GM03348 (cell line): Measurements from ENCODE around the gene ERFL.

Experiments
- DNase-seq: peaks from one replicate; pipeline ENCODE4 v3.0.0; 2012; ENCODE audit warnings: low spot score

ERFL gene

DNA sequence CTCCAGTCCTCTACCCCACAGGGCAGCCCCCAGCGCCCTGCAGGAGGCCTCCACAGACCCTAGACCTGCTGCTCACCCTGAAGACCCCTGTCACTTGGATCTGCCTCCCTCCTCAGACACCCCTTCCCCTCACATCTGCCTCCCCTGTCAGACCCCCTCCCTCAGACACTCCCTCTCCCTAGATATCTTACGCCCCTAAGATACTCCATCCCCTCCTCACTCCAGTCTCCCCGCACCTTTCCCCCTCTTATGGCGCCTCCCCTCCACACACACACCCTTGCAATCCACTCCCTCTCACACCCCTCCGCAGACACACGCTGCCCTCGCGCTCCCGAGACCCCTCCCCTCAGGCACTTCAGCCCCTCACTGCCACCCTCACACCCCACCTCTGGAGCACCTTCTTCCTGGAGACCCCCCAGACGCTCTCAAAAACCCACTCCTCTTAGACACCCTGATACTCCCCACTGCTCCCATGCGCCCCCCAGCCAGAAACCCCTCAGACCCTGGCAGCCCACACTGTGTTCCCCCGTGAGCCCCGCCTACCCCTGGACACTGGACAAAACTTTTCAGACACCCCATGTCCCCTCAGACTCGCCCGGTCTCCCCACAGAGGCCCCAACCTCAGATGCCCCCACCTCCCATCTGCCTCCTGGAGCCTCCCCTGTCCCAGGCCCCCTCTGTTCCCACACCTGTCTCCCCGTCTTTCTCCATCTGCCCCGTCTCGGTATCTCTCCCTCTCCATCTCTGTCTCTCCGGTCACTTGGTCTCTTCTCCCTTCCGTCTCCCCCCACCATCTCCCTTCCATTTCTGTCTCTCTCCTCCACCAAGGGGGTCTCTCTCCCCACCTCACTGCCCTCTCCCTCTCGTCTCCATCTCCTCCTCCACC is 14.5 kb downstream of the ERFL start:
- DNase-seq = no peak

- DNase-seq = no peak
Observed at GRCh38 chr19:41912899-41913537, 15.2 kb downstream of the ERFL start.

- no peak for DNase-seq
Observed at GRCh38 chr19:41911889-41912731, 16.1 kb downstream of the ERFL start.

DNA sequence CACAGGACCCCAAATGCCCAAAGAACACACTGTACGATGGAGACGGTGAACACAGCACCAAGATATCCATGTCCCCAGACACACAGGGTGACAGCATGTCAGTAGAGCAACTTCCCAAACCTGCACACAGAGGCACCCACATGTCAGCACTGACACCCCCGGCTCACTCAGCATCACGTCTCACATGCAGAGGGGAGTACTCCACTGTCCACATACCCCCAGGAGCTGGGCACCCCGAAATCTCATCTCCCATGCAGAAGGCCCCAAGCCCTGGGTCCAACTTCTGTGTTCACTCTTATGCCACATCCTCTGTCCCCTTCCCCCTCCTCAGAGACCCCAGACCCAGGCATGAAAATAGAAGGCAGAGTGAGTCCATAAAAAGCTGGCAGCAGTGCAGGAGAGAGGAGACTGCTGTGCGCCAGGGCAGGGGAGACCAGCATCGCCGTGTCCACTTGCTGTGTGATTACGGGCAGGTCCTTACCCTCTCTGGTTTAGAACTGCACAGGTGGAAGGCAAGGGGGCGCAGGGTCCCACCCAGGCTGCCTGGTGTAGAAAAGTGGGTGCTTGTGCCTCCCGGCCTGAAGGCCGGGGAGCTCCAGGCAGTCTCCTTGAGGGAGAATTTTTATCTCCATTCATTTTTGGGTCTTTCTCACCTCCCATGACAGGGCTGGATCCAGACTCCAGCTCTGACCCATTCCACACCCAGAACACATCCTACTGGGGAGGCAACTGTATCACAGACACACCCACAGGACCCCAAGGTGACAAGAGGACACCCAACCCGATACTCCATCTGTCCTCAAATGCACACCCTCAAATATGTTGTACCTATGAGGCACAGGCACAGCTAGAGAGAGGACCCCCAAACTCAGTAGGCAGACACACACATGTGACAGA is 17.0 kb downstream of the ERFL start:
- DNase-seq = no peak

DNA sequence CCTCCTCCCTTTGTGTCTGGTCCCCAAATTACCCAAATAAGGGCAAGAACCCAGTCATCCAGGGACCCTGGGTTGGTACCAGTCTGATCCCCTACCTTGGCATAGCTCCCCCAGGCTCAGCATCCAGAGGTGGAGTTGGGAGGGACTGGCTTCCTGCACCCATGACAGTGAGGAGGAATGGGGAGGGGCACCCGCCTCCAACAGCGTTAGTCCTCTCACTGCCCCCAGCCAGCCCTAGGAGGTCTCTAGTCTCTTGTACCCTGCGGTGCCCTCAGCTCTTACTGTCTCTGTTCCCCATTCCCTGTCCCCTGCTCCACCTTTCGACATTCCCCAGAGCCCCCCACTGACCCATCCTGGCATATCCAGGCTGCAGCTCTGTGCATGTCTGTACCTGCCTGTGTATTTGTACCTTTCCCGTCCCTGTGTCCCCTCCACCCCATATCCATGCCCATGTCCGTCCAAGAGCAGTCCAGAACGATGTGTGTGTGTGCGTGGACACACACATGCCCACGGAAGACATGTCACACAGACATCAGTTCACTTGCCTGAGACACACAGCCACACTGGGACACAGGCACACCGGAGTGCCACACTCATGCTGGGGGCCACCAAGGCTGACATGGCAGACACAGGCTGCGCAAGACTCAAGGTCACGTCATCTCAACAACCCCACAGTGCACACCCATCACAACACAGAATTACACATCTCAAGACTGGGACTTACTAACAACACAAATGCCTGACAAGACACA is 17.8 kb downstream of the ERFL start:
- DNase-seq = no peak

DNA sequence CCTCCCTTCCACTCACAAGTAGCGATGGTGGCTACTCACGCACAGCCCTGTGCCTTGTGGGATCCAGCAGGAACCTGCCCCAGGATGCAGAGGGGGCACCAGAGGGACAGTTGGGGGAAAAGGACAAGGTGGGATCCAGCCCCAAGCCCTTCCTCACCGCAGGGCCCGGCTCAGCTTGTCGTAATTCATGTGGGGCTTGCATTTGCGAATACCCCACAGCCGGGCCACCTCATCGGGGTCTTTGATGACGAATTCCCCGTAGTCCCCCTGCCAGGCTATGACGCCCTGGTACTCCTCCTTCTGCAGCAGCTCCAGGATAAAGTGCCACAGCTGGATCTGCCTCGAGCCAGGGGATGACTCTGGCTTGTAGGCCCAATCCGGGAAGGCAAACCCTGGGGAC is 18.5 kb downstream of the ERFL start:
- no peak for DNase-seq

DNA sequence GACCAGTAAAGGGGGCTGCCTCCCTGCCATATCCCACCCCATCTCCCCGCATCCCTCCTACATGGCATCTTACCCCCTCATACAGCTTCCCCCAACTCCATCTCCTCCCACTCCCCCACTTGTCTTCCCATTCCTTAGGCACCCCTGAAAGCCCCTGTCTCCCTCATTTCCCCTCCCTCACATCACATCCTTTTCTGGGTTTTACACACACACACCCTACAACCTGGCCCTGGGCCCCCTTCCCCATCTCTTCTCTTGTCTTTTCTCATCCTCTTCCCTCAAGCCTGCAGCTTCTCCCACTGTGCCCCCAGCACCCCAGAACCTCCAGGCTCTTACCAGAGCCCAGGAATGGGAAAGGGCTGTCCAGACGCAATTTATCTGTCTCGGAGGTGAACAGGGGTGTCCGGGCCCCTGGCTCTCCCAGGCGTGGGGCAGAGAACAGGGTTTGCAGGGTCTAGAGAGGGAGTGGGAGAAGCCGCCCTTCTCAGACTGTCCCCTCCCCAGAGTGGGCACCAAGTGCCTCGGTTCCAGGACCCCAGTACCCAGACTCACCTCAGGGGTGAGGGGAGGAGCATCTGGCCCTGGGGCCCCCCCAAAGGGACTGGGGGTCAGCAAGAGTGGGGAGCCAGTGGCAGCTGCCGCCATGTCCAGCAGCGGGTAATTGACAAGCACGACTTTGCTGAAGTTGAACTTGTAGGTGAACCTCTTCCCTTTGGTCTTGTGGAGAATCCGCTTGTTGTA is 19.4 kb downstream of the ERFL start:
- DNase-seq = no peak

GRCh38 chr19:41907994-41908615 is 20.1 kb downstream of the ERFL start:
- DNase-seq = no peak

DNA sequence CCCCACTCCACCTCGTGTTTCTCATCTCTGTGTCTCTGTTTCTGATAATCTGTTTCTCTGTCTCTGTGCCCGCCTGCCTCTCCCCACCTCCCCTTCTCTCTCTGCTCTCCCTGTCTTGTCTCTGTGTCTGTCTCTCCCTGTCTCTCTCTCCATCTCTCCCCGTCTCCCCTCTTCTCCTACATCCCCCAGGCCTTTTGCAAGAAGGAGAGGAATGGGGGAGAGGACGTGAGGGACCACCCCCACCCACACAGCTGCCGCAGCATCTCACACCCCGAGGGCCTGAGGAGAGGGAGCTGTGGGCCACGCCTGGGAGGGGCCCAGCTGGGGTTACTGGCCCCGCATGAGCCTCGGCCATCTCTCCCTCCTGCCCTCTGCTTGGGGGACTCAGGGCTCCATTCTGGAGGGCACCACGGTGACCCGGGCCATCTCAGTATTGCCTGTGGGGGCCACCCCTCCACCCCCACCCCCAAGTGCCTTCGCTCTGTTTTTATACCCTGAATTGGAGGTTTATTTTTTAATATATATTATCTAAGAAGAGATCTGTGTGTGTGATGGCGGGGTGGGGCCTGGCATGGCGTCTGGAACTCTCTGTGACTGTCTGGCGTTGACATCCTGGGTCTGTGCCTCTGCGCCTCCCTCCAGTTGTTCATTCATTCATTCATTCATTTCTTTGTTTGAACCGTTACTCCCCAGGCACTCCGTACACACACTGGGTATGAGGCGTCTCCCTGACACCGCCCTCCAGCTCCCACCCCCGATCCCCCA is 21.2 kb downstream of the ERFL start:
- DNase-seq = no peak

- DNase-seq = no peak
Observed at GRCh38 chr19:41906271-41906670, 22.0 kb downstream of the ERFL start.

DNA sequence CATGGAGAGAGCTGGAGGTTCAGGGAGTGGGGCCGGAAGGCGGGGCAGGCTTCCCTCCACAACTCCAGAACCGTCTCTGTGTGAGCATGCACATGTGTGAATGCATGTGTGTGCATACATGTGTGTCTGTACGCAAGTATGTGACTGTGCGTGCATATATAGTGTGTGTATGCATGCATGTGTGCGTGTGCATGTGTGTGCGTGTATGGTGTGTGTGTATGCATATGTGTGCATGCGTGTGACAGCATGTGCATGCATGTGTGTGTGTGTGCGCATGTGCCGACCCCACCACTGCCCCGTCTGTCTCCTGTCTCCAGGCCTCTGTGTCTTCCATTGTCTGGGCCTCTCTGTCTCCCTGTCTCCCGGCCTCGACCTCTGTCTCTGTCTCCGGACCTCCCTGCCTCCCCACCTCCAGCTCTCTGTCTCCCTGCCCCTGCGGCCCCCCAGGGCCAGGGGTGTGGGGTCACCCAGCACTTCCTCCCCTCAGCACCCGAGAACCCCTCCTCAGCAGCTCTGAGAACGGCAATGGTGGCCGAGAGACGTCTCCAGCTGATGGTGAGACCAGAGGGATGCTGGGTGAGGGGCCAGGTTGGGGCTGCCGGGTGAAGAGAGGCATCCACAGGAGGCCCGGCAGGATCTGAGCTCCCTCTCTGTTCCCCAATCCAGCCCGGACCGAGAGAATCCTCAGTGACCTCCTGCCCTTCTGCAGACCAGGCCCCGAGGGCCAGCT is 22.8 kb downstream of the ERFL start:
- no peak for DNase-seq

DNA sequence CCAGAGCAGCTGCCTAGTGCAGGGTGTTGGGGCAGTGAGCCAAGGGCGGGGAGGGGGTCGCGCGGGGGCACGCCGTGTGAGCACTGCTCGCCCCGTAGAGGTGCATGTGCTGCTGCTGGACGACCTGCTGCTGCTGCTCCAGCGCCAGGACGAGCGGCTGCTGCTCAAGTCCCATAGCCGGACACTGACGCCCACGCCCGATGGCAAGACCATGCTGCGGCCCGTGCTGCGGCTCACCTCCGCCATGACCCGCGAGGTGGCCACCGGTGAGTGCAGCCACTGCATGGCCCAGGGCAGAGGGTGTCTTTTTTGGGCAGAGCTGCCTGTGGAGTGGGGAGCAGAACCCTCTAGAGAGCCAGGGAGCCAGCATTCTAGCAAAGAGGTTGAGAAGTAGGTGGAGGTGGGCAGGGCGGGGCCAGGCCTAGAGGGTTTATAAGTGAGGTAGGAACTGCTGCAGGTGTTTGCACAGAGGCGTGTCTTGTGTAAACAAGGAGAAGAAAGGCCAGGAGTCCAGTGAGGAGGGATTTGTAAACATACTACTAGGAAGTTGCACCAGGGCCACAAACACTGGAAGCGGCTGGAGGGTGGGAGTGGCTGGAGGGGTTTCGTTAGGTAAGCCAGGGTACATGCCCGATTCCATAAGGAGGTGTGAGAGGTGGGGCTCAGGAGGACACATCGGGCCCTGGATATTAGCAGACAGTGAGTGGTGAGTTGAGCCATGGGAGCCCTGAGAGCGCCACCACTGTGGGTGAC is 24.0 kb downstream of the ERFL start:
- DNase-seq = no peak

DNA sequence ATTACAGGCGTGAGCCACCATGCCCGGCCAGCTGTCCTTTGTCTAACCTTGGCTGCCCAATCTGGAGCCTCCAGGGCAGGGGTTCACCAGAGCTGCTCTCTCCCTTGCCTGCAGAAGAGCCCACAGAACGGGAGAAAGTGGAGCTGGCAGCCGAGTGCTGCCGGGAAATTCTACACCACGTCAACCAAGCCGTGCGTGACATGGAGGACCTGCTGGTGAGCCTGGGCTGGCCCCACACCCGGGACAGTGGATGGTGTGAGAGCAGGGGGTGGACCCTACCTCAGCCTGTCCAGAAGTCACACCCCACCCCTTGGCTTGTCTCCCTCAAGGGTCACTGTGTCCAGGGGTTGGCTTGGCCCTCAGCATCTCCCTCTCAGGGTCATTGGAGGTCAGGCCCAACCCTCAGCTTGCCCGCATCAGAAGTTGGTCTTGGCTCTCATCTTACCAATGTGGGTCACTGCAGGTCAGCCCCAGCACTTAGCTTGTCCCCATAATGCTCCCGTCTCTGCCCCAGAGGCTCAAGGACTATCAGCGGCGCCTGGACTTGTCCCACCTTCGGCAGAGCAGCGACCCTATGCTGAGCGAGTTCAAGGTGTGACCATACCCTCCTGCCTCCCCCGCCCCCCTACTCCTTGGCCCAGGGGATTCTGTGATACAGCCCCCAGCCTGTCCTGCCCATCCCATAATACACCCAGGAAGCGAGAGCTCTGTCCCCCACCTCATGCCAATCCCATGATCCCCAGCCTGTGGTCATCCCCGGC is 24.9 kb downstream of the ERFL start:
- DNase-seq = no peak

- no peak for DNase-seq
Observed at GRCh38 chr19:41902594-41902993, 25.7 kb downstream of the ERFL start.

- DNase-seq = no peak
Observed at GRCh38 chr19:41901707-41902360, 26.4 kb downstream of the ERFL start.

DNA sequence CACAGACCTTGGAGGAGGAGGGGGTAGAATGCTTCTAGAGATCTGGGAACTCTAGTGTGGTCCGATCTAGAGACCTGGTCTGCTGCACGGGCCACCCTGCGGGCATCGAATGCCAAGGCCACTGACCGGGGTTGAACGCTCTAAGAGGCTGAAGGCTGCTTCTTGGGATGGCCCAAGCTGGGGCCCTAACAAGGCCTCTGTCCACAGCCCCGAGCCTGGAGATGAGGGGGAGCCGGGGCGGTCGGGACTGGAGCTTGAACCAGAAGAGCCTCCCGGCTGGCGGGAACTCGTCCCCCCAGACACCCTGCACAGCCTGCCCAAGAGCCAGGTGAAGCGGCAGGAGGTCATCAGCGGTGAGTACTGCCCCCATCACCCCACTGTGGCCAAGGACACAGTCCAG is 30.0 kb downstream of the ERFL start:
- DNase-seq = no peak
